Activated CD8-positive, alpha-beta T cell treated with anti-CD3 and anti-CD28 coated beads for 36 hours (primary cell): Measurements from ENCODE around the gene DUSP16. TPM values are rescaled to one million over a fixed set of nuclear protein-coding genes. Genes with fewer than 3 reads are reported as not detected.

ENCODE experiments used
- ATAC-seq: fragments of 200-7000 bp; cut with Tn5 transposase; one replicate; pipeline ENCODE4 v1.10.0; 2021; ENCODE audit warnings: mild to moderate bottlenecking, moderate library complexity
- CTCF ChIA-PET: fragments of 350-600 bp; sonication (Branson Sonifier 250); formaldehyde crosslinking; loops from one replicate; lab custom pipeline; 2021; ENCODE audit warnings: antibody characterized with exemption; lab: Charles Lee
- POLR2A ChIA-PET: fragments of 350-600 bp; sonication (Branson Sonifier 250); formaldehyde crosslinking; loops from one replicate; lab custom pipeline; 2021; ENCODE audit warnings: antibody characterized with exemption; lab: Charles Lee
- DNase-seq: peaks from one replicate; pipeline ENCODE4 v3.0.0-alpha.2; 2020
- H3K27ac Mint-ChIP-seq: one replicate; pipeline ENCODE4 v1.8.0; 2021; ENCODE audit warnings: mild to moderate bottlenecking, mixed read lengths
- H3K27me3 Mint-ChIP-seq: one replicate; pipeline ENCODE4 v1.8.0; 2021; ENCODE audit warnings: mixed read lengths
- H3K36me3 Mint-ChIP-seq: one replicate; pipeline ENCODE4 v1.8.0; 2021; ENCODE audit warnings: low read depth, mixed read lengths
- H3K4me1 Mint-ChIP-seq: one replicate; pipeline ENCODE4 v1.8.0; 2021; ENCODE audit warnings: low read depth, mixed read lengths
- H3K4me3 Mint-ChIP-seq: one replicate; pipeline ENCODE4 v1.8.0; 2021; ENCODE audit warnings: mild to moderate bottlenecking, moderate library complexity, mixed read lengths
- H3K9me3 Mint-ChIP-seq: one replicate; pipeline ENCODE4 v1.8.0; 2021; ENCODE audit warnings: mixed read lengths
- CTCF ChIP-seq: fragments of 200-600 bp; IDR thresholded peaks from one replicate; pipeline ENCODE4 v1.8.0; 2022; ENCODE audit warnings: antibody characterized with exemption, mild to moderate bottlenecking
- intact Hi-C: fragments of 100-400 bp; cut with micrococcal nuclease; formaldehyde crosslinking; loops from one replicate; pipeline ENCODE4 v1.10.0; 2022
- total RNA-seq, 2 experiments: library from RNA; stranded (reverse); gene quantifications; one replicate each; pipeline ENCODE4 v1.2.3, GENCODE V29; 2021

The DUSP16 gene
- total RNA-seq, 2 experiments from 2014 or later = 28.2 to 30.2 TPM

GRCh38 chr12:12534975-12535374 is 27.7 kb downstream of the DUSP16 start:
- POLR2A ChIA-PET = interaction anchor here (0.8 to 1.5 kb wide), 4 partner anchors 9 to 59 kb away, joined by 3 to 5 read pairs (median 4); no protein-coding TSS in a partner anchor
- intact Hi-C loops = no loop called here
- H3K36me3 Mint-ChIP-seq = peaks cover 4% of the 10 kb centered on the region
- H3K4me1 Mint-ChIP-seq = peaks cover 40% of the 10 kb centered on the region
- peak overlapping the region; percentile 80 for H3K27ac Mint-ChIP-seq
- CTCF ChIA-PET = interaction anchor here (1.0 to 1.6 kb wide), 2 partner anchors 13 to 15 kb away, joined by 3 to 7 read pairs; no protein-coding TSS in a partner anchor
- no peaks in the 10 kb centered on the region for H3K27me3 Mint-ChIP-seq
- no peaks in the 10 kb centered on the region for H3K9me3 Mint-ChIP-seq
- no peak for TF ChIP-seq CTCF
- DNase-seq = no peak
- ATAC-seq = no peak
- no peak overlapping the region for H3K4me3 Mint-ChIP-seq

GRCh38 chr12:12534166-12534866 is 28.3 kb downstream of the DUSP16 start:
- DNase-seq (no peak), ATAC-seq (peak; percentile 72)
- CTCF ChIA-PET = interaction anchor here (1.0 to 1.6 kb wide), 2 partner anchors 14 to 15 kb away, joined by 3 to 7 read pairs; no protein-coding TSS in a partner anchor
- POLR2A ChIA-PET = interaction anchor here (0.8 to 1.5 kb wide), 4 partner anchors 9 to 58 kb away, joined by 3 to 4 read pairs (median 4); no protein-coding TSS in a partner anchor
- H3K27me3 Mint-ChIP-seq = no peaks in the 10 kb centered on the region
- intact Hi-C loops = no loop called here
- no peaks in the 10 kb centered on the region for H3K9me3 Mint-ChIP-seq
- peak overlapping the region; percentile 80 for H3K27ac Mint-ChIP-seq
- TF ChIP-seq CTCF = no peak
- H3K4me3 Mint-ChIP-seq = no peak overlapping the region
- H3K4me1 Mint-ChIP-seq = peaks cover 45% of the 10 kb centered on the region
- peaks cover 11% of the 10 kb centered on the region for H3K36me3 Mint-ChIP-seq

- no peaks in the 10 kb centered on the region for H3K9me3 Mint-ChIP-seq
- DNase-seq = no peak
- intact Hi-C loops = no loop called here
- H3K27me3 Mint-ChIP-seq = no peaks in the 10 kb centered on the region
- ATAC-seq = no peak
- H3K4me1 Mint-ChIP-seq = peaks cover 52% of the 10 kb centered on the region
- H3K36me3 Mint-ChIP-seq = peaks cover 12% of the 10 kb centered on the region
- no peak overlapping the region for H3K4me3 Mint-ChIP-seq
- no peak for TF ChIP-seq CTCF
- POLR2A ChIA-PET = interaction anchor here (0.9 to 1.4 kb wide), 4 partner anchors 11 to 56 kb away, joined by 3 to 6 read pairs (median 4); no protein-coding TSS in a partner anchor
- CTCF ChIA-PET = interaction anchor here (0.7 to 1.4 kb wide), 3 partner anchors 11 to 203 kb away, joined by 3 to 5 read pairs (median 4); no protein-coding TSS in a partner anchor
- peak overlapping the region; percentile 64 for H3K27ac Mint-ChIP-seq
Observed at GRCh38 chr12:12533238-12533829, 29.3 kb downstream of the DUSP16 start.

- Mint-ChIP-seq H3K27me3 (no peaks in the 10 kb centered on the region), H3K27ac (no peak overlapping the region), H3K9me3 (no peaks in the 10 kb centered on the region), H3K4me3 (no peak overlapping the region), H3K4me1 (peaks cover 66% of the 10 kb centered on the region), H3K36me3 (peaks cover 15% of the 10 kb centered on the region)
- intact Hi-C loops = no loop called here
- TF ChIP-seq CTCF = no peak
- ATAC-seq = no peak
- CTCF ChIA-PET = no interaction called here
- POLR2A ChIA-PET = no interaction called here
- DNase-seq = no peak
Observed at GRCh38 chr12:12531194-12531593, 31.5 kb downstream of the DUSP16 start.
